ENCODE results near the gene SRL.

The SRL gene

DNA sequence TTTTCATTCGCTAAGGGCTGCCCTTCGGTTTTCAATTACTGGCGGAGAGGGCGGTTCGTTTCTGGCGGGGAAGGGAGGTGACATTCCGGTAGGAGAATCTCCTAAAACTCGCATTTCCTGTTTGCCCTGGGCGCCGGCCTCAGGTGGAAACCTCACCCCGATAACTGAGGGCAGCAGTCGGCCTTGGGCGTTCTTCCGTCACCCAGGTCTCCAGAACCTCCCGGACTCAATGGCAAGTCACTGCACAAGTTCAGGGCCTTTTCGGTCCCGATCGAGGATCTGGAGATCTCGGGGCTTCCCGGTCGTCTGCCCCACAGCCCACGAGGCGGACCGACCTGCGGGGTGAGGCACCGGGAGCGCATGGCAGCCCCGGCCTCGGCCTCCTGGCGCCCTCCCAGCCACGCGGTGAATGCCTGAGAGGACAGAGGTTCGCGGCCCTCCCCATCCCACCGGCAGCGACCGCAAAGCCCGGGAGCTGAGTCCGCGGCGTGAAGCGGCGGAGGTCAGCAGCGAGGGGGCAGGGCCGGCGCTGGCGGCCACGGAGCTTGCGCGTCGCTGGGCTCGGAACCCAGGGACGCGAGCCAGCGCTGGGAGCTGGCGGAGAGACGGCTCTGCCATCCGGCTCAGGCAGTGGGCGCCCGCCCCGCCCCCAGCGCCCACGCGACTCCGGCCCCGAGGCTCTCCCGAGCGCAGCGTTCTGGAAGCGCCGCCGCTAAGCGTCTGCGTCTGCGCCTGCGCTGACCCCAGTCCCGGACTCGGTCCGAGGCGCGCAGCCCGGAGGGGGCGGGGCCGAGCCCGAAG, 58.4 kb downstream of the SRL start:
- H3K4me3 ChIP-seq (ENCODE audit: low read depth, low read length), result peak overlapping the region; percentile 64
- TF ChIP-seq POLR2A (IDR thresholded peaks at IDR 0.05; ENCODE audit: extremely low read depth, insufficient read length), result peak; percentile 57
- TF ChIP-seq MAX (IDR thresholded peaks at IDR 0.05; ENCODE audit: low read depth, low read length), result peak; percentile 54
- TF ChIP-seq CTCF (IDR thresholded peaks at IDR 0.05; ENCODE audit: low read depth, low read length), result no peak
- peak; percentile 36; the same call in 1 of the 2 replicates for TF ChIP-seq MYC (IDR thresholded peaks at IDR 0.05; ENCODE audit: low read depth, low read length)
- peak; percentile 92 for DNase-seq (ENCODE audit: low read depth)

GRCh38 chr16:4182581-4183236, 59.2 kb downstream of the SRL start:
- TF ChIP-seq MAX (IDR thresholded peaks at IDR 0.05; ENCODE audit: low read depth, low read length), result no peak
- peak; percentile 25; the same call in 1 of the 2 replicates for TF ChIP-seq MYC (IDR thresholded peaks at IDR 0.05; ENCODE audit: low read depth, low read length)
- TF ChIP-seq POLR2A (IDR thresholded peaks at IDR 0.05; ENCODE audit: extremely low read depth, insufficient read length), result no peak
- H3K4me3 ChIP-seq (ENCODE audit: low read depth, low read length), result peak overlapping the region; percentile 64
- peak; percentile 90 for DNase-seq (ENCODE audit: low read depth)

DNA sequence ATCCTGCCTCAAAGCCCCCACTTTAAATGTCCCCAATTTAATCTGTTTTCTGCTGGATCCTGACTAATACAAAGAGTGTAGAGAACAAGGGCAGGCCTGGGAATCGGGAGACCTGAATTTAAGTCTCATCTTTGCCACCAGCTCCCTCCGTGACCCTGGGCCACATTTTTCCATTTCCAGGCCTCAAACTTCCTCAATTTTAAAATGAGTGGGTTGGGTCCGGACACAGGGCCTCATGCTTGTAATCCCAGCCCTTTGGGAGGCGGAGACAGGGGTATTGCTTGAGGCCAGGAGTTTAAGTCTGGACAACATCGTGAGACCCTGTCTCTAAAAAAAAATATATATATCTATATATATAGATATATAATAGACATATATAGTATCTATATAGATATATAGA, 61.4 kb downstream of the SRL start:
- TF ChIP-seq CTCF (IDR thresholded peaks at IDR 0.05; ENCODE audit: low read depth, low read length), result no peak
- no peak for TF ChIP-seq MAX (IDR thresholded peaks at IDR 0.05; ENCODE audit: low read depth, low read length)
- TF ChIP-seq MYC (IDR thresholded peaks at IDR 0.05; ENCODE audit: low read depth, low read length), result no peak
- DNase-seq (ENCODE audit: low read depth), result no peak
- no peak overlapping the region for H3K4me3 ChIP-seq (ENCODE audit: low read depth, low read length)

GRCh38 chr16:4179763-4180260, 62.1 kb downstream of the SRL start:
- no peak for DNase-seq (ENCODE audit: low read depth)
- TF ChIP-seq MYC (IDR thresholded peaks at IDR 0.05; ENCODE audit: low read depth, low read length) (no peak), CTCF (IDR thresholded peaks at IDR 0.05; ENCODE audit: low read depth, low read length) (no peak), POLR2A (IDR thresholded peaks at IDR 0.05; ENCODE audit: extremely low read depth, insufficient read length) (no peak), MAX (IDR thresholded peaks at IDR 0.05; ENCODE audit: low read depth, low read length) (no peak)
- H3K4me3 ChIP-seq (ENCODE audit: low read depth, low read length), result no peak overlapping the region

DNA sequence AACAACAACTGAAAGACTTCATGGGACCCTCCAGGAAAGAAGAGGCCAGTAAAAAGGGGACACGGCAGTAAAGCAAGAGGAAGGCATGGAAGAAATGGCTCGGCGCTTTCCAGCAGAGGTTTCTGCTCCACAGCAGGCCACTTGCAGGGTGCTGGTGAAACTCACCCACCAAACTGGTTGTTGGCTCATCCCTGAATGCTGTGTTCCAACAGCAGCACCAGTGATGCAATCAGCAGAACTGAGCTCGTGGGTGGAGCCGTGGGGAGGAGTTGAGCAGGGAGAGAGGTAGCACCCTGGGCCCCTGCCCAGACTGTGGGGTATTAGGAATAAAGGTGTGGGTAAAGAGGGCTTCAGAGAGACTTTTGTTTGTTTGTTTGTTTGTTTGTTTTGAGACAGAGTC, 62.9 kb downstream of the SRL start:
- H3K4me3 ChIP-seq (ENCODE audit: low read depth, low read length), result no peak overlapping the region
- no peak for TF ChIP-seq MAX (IDR thresholded peaks at IDR 0.05; ENCODE audit: low read depth, low read length)
- TF ChIP-seq MYC (IDR thresholded peaks at IDR 0.05; ENCODE audit: low read depth, low read length), result peak; percentile 19; the same call in 1 of the 2 replicates
- peak; percentile 87 for DNase-seq (ENCODE audit: low read depth)

GRCh38 chr16:4178468-4179010, 63.3 kb downstream of the SRL start:
- H3K4me3 ChIP-seq (ENCODE audit: low read depth, low read length), result no peak overlapping the region
- no peak for DNase-seq (ENCODE audit: low read depth)
- no peak for TF ChIP-seq CTCF (IDR thresholded peaks at IDR 0.05; ENCODE audit: low read depth, low read length)
- TF ChIP-seq MYC (IDR thresholded peaks at IDR 0.05; ENCODE audit: low read depth, low read length), result no peak
- no peak for TF ChIP-seq POLR2A (IDR thresholded peaks at IDR 0.05; ENCODE audit: extremely low read depth, insufficient read length)
- no peak for TF ChIP-seq MAX (IDR thresholded peaks at IDR 0.05; ENCODE audit: low read depth, low read length)

All from NB4 (cell line).